ENCODE measurements around the gene TBC1D12. TPM values are rescaled to one million over a fixed set of nuclear protein-coding genes. Genes with fewer than 3 reads are reported as not detected.
A peak's percentile ranks its signal among the peaks of the same experiment; 100 is the strongest.
"Not testable (repeated sequence)": the region's sequence is repeated elsewhere in the genome, so short reads cannot be mapped to it uniquely, and the experiment has no call there.

Gene TBC1D12
- total RNA-seq, 2 donors from 2014 or later, result 20.7 to 26.7 TPM

DNA sequence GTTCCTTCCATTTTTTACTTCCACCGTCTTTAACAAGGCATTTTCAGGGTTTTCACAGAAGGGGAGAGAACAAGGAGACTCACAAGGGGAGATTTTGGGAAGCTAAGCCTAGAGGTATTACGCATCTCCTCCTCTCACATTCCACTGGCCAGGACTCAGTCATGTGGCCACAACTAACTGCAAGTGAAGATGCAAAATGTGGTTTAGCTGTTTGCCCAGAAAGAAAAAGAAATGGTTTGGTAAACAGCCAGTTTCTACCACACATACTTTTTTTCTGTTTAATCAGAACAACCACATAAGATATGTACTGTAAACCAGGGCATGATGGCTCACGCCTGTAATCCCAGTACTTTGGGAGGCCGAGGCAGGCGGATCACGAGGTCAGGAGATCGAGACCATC lies 121.8 kb downstream of the TBC1D12 start:
- TF ChIP-seq, protein P1, sequence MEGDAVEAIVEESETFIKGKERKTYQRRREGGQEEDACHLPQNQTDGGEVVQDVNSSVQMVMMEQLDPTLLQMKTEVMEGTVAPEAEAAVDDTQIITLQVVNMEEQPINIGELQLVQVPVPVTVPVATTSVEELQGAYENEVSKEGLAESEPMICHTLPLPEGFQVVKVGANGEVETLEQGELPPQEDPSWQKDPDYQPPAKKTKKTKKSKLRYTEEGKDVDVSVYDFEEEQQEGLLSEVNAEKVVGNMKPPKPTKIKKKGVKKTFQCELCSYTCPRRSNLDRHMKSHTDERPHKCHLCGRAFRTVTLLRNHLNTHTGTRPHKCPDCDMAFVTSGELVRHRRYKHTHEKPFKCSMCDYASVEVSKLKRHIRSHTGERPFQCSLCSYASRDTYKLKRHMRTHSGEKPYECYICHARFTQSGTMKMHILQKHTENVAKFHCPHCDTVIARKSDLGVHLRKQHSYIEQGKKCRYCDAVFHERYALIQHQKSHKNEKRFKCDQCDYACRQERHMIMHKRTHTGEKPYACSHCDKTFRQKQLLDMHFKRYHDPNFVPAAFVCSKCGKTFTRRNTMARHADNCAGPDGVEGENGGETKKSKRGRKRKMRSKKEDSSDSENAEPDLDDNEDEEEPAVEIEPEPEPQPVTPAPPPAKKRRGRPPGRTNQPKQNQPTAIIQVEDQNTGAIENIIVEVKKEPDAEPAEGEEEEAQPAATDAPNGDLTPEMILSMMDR (IDR thresholded peaks at IDR 0.05), result no peak
- DNase-seq (ENCODE audit: low spot score) (no peak), ATAC-seq (ENCODE audit: insufficient number of reproducible peaks, low FRiP score, low read depth) (no peak)
- Histone ChIP-seq H3K36me3 (peaks cover 4% of the 10 kb centered on the region), H3K4me3 (no peak overlapping the region), H3K27ac (no peak overlapping the region), H3K27me3 (replicated peaks; ENCODE audit: insufficient read depth) (no peaks in the 10 kb centered on the region), H3K4me1 (ENCODE audit: control insufficient read depth in 1 of 2, low read depth in 2 of 2) (no peaks in the 10 kb centered on the region), H3K9me3 (no peaks in the 10 kb centered on the region)

DNA sequence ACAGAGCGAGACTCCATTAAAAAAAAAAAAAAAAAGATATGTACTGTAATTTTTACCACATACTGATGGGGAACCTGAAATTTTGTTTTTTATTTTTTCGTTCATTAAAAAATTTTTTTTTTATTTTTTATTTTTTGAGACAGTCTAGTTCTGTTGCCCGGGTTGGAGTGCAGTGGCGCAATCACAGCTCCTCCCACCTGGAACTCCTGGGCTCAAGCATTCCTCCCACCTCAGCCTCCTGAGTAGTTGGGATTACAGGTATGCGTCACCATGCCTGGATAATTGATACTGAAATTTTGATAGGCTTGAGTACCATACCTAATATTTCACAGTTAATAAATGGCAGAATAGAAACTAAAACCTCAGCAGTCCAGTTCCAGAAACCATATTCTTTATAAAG lies 122.4 kb downstream of the TBC1D12 start:
- peaks cover 4% of the 10 kb centered on the region for H3K36me3 ChIP-seq
- ATAC-seq (ENCODE audit: insufficient number of reproducible peaks, low FRiP score, low read depth) (no peak), DNase-seq (ENCODE audit: low spot score) (no peak)
- no peak overlapping the region for H3K27ac ChIP-seq
- TF ChIP-seq, protein P1 (IDR thresholded peaks at IDR 0.05), result no peak
- no peak overlapping the region for H3K4me3 ChIP-seq
- no peaks in the 10 kb centered on the region for H3K9me3 ChIP-seq
- H3K27me3 ChIP-seq (replicated peaks; ENCODE audit: insufficient read depth), result no peaks in the 10 kb centered on the region
- no peaks in the 10 kb centered on the region for H3K4me1 ChIP-seq (ENCODE audit: control insufficient read depth in 1 of 2, low read depth in 2 of 2)

DNA sequence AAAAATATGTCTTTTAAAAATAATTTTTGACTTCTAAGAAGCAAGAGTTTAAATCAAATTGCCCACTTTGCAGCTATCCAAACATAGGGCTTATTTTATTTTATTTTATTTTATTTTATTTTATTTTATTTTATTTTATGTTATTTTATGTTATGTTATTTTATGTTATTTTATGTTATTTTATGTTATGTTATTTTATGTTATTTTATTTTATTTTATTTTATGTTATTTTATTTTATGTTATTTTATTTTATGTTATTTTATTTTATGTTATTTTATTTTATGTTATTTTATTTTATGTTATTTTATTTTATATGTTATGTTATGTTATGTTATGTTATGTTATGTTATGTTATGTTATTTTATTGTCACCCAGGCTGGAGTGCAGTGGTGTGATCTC lies 129.2 kb downstream of the TBC1D12 start:
- peaks cover 12% of the 10 kb centered on the region for H3K36me3 ChIP-seq
- ATAC-seq (ENCODE audit: insufficient number of reproducible peaks, low FRiP score, low read depth); DNase-seq (ENCODE audit: low spot score); H3K4me3 ChIP-seq; H3K27ac ChIP-seq; H3K9me3 ChIP-seq; H3K27me3 ChIP-seq (replicated peaks; ENCODE audit: insufficient read depth); H3K4me1 ChIP-seq (ENCODE audit: control insufficient read depth in 1 of 2, low read depth in 2 of 2): not testable (repeated sequence)

DNA sequence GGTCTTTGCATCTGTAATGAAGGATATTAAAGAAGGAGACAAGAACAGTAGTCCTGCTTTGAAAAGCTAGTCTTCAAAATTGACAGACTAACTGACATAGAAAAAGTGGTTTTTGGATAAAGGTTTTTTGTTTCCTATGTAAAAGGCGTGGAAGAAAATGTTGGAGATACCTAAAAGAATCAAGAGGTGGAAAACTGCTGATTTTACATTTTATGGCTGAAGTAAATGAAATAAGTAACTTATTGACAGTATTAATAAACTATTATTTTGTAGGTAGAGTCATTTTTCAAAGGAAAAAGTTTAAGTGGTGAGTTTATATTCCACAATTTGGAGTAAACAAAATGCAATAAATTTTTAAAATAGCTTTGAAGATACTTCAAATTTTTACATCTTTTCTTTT lies 130.7 kb downstream of the TBC1D12 start:
- H3K4me1 ChIP-seq (ENCODE audit: control insufficient read depth in 1 of 2, low read depth in 2 of 2), result no peaks in the 10 kb centered on the region
- peaks cover 12% of the 10 kb centered on the region for H3K36me3 ChIP-seq
- H3K9me3 ChIP-seq, result no peaks in the 10 kb centered on the region
- no peak overlapping the region for H3K27ac ChIP-seq
- ATAC-seq (ENCODE audit: insufficient number of reproducible peaks, low FRiP score, low read depth), result no peak
- no peak for DNase-seq (ENCODE audit: low spot score)
- no peaks in the 10 kb centered on the region for H3K27me3 ChIP-seq (replicated peaks; ENCODE audit: insufficient read depth)
- H3K4me3 ChIP-seq, result no peak overlapping the region
- TF ChIP-seq, protein P1 (IDR thresholded peaks at IDR 0.05), result no peak

DNA sequence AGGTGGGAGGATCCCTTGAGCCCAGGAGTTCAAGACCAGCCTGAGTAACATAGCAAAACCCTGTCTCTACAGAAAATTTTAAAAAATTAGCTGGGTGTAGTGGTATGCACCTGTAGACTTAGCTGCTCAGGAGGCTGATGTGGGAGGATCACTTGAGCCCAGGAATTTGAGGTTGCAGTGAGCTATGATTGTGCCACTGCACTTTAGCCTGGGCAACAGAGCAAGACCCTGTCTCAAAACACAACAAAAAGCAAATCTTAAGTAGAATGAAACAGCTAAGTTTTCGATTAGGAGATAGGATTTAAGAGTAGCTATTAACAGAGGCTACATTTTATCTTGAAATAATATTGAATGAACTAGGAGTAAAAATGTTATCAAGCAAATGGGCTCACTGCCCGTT lies 139.9 kb downstream of the TBC1D12 start:
- not testable (repeated sequence) for H3K27ac ChIP-seq; H3K36me3 ChIP-seq; H3K9me3 ChIP-seq; H3K4me1 ChIP-seq (ENCODE audit: control insufficient read depth in 1 of 2, low read depth in 2 of 2); DNase-seq (ENCODE audit: low spot score); H3K4me3 ChIP-seq; ATAC-seq (ENCODE audit: insufficient number of reproducible peaks, low FRiP score, low read depth); H3K27me3 ChIP-seq (replicated peaks; ENCODE audit: insufficient read depth)

DNA sequence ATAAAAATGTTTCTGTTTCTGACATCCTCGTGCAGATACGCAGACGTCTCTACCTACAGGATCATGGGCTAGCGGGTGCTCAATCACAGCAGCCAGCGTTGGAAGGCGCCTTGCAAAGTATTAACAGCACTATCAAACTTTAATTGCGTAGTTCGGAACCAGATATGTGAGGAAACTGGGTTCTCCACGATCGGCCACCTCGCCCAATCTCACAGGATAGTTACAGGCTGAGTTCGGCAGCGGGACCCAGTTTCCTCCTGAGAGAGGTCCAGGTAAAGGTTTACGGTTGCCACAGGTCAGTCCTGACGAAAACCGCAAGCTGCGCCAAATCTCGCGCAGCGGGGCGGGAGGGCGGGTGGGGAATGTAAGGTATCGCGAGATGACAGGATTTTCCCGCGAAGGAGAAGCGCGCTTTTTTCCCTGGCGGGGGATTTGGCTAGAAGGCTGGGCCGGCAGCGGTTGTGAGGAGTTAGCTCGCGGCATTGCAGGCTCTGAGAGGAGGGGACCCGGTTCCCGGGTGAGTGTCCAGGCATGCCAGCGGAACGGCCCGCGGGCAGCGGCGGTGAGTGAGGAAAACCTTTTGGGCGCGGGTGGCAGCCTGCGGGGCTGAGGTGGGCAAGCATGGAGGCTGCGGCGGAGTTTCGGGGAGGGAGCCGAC lies 143.2 kb downstream of the TBC1D12 start, which contains the start of gene HELLS:
Gene HELLS, plus strand, starts transcription at position 398 of the 658 bp plus-strand sequence. Its CDS starts 134 bp downstream, at position 532.
- TF ChIP-seq, protein P1 (IDR thresholded peaks at IDR 0.05), result no peak
- peak within 1 kb of the TSS; percentile 49 to 71 for H3K27ac ChIP-seq
- H3K36me3 ChIP-seq, result no peaks in the 10 kb centered on the region
- no peaks in the 10 kb centered on the region for H3K9me3 ChIP-seq
- H3K4me1 ChIP-seq (ENCODE audit: control insufficient read depth in 1 of 2, low read depth in 2 of 2), result peaks cover 7 to 9% of the 10 kb centered on the region in 2 donors
- no peaks in the 10 kb centered on the region for H3K27me3 ChIP-seq (replicated peaks; ENCODE audit: insufficient read depth)
- peak; percentile 59 for ATAC-seq (ENCODE audit: insufficient number of reproducible peaks, low FRiP score, low read depth)
- peak within 1 kb of the TSS; percentile 82 for H3K4me3 ChIP-seq
- DNase-seq (ENCODE audit: low spot score), result peak; percentile 12

Data from thoracic aorta (tissue), 2 donors.